Lower leg skin (tissue), 3 donors: ENCODE measurements around the gene NUDT12.

Source experiments
- CTCF ChIP-seq, 3 donors: fragments of 450-650 bp; IDR thresholded peaks; one replicate each; pipeline ENCODE4 v1.5.1; 2016; ENCODE audit warnings: antibody characterized with exemption in 3 of 3, mild to moderate bottlenecking in 3 of 3, moderate library complexity in 2 of 3
- POLR2A ChIP-seq, 2 donors: fragments of 450-650 bp; IDR thresholded peaks; one replicate each; pipeline ENCODE4 v1.6.1; 2016 to 2017; ENCODE audit warnings: antibody characterized with exemption in 2 of 2, mild to moderate bottlenecking in 1 of 2, moderate library complexity in 1 of 2

- TF ChIP-seq CTCF (IDR thresholded peaks at IDR 0.05): no peak
- no peak for TF ChIP-seq POLR2A (IDR thresholded peaks at IDR 0.05)
These were observed 27.2 kb upstream of the NUDT12 start for GRCh38 chr5:103589776-103590175.
